ENCODE measurements around the gene MCRS1. TPM values are rescaled to one million over a fixed set of nuclear protein-coding genes. Genes with fewer than 3 reads are reported as not detected.

MCRS1 gene
- total and polyA plus RNA-seq, 10 of the 15 experiments (the other 5 are each of a cell fraction or from before 2014, with no cell fraction given), result 34.3 to 82.8 (median 57.6) TPM

- H2AFZ ChIP-seq (ENCODE audit: control insufficient read depth, low read depth, low read length), result no peak overlapping the region
- ChIA-PET POLR2A (no interaction called here), SMC1A (ENCODE audit: uncharacterized antibody, unreplicated experiment) (no interaction called here), CTCF (interaction anchor here (1.4 kb wide), 1 partner anchor 41 kb away, joined by 3 read pairs; no protein-coding TSS in a partner anchor), RAD21 (ENCODE audit: unreplicated experiment) (no interaction called here)
- in situ Hi-C loops (cut with MboI), result no loop called here
- H3K27me3 ChIP-seq (replicated peaks in 1 of 2; ENCODE audit: control insufficient read depth in 2 of 2, insufficient read depth in 2 of 2, low read length in 1 of 2), result peaks cover 13 to 24% of the 10 kb centered on the region in 2 experiments
- no peak for DNase-seq (ENCODE audit: low read depth, low spot score)
- no peak overlapping the region for H3K4me3 ChIP-seq
- BruUV-seq (replicated peaks), result no TSS peak
- H3K9me3 ChIP-seq (replicated peaks; ENCODE audit: control insufficient read depth, insufficient read depth, low read length), result no peaks in the 10 kb centered on the region
- TF ChIP-seq CHD2 (IDR thresholded peaks at IDR 0.05; ENCODE audit: borderline replicate concordance, low read depth, low read length), result no peak
- TF ChIP-seq YY1 (IDR thresholded peaks at IDR 0.05; ENCODE audit: low read depth, low read length), result no peak
- TF ChIP-seq EGR1 (IDR thresholded peaks at IDR 0.05; ENCODE audit: borderline replicate concordance in 1 of 2, low read depth in 2 of 2, low read length in 2 of 2), result no peak
- no peak for TF ChIP-seq CREB1 (IDR thresholded peaks at IDR 0.05; ENCODE audit: low read depth)
- TF ChIP-seq SRF (IDR thresholded peaks at IDR 0.05; ENCODE audit: low read depth in 2 of 2, low read length in 2 of 2), result no peak
- no peak for TF ChIP-seq STAT3 (IDR thresholded peaks at IDR 0.05; ENCODE audit: low read depth, low read length)
- TF ChIP-seq MAX (IDR thresholded peaks at IDR 0.05; ENCODE audit: low read depth, low read length), result no peak
- no peak for TF ChIP-seq KAT2A (conservative IDR thresholded peaks at IDR 0.05; ENCODE audit: control insufficient read depth, low read depth, low read length)
- TF ChIP-seq ZNF687 (IDR thresholded peaks at IDR 0.05), result no peak
- WGBS (ENCODE audit: insufficient coverage, insufficient replicate concordance, low lambda C conversion rate, missing lambda C conversion rate), result 61% methylated on average over 21 of the region's 21 CpGs
- intact Hi-C loops (cut with micrococcal nuclease; ENCODE audit: unreplicated experiment), result no loop called here
- peaks cover 14% of the 10 kb centered on the region for H3K4me1 ChIP-seq (ENCODE audit: control insufficient read depth, insufficient read depth, low read length)
- FAIRE-seq, result no peak
- no peak for ATAC-seq
- no peak overlapping the region for H3K9ac ChIP-seq (ENCODE audit: control insufficient read depth, insufficient read depth, low read length)
- H3K79me2 ChIP-seq (ENCODE audit: control insufficient read depth, insufficient read depth, low read length), result no peaks in the 10 kb centered on the region
- no peaks in the 10 kb centered on the region for H3K36me3 ChIP-seq (ENCODE audit: control insufficient read depth in 2 of 2, insufficient read depth in 2 of 2, low read length in 1 of 2)
- H4K20me1 ChIP-seq (ENCODE audit: control insufficient read depth, insufficient read depth), result no peaks in the 10 kb centered on the region; the same call in 1 of the 2 replicates
- no peak overlapping the region for H3K27ac ChIP-seq (ENCODE audit: control insufficient read depth, insufficient read depth)
- no peak overlapping the region for H3K4me2 ChIP-seq (ENCODE audit: control insufficient read depth, insufficient read depth)
Measured at GRCh38 chr12:49540229-49541139, 27.5 kb downstream of the MCRS1 start.

Data from GM12878 (cell line).